PC-9 (cell line): Measurements from ENCODE around the gene ELF3.

Experiments
- EZH2 ChIP-seq: fragments of 200-600 bp; sonication (generic); IDR thresholded peaks from 2 replicates; pipeline ENCODE4 v1.8.0; 2017; ENCODE audit warnings: antibody characterized with exemption, low read depth
- TF ChIP-seq, protein P1 (sequence below): fragments of 200-600 bp; sonication (generic); conservative IDR thresholded peaks from 2 replicates; pipeline ENCODE4 v1.6.1; 2017; ENCODE audit warnings: mixed run types, antibody characterized with exemption, mild to moderate bottlenecking, moderate library complexity

GRCh38 chr1:202016811-202017748, 6.7 kb downstream of the ELF3 start:
- TF ChIP-seq, protein P1, sequence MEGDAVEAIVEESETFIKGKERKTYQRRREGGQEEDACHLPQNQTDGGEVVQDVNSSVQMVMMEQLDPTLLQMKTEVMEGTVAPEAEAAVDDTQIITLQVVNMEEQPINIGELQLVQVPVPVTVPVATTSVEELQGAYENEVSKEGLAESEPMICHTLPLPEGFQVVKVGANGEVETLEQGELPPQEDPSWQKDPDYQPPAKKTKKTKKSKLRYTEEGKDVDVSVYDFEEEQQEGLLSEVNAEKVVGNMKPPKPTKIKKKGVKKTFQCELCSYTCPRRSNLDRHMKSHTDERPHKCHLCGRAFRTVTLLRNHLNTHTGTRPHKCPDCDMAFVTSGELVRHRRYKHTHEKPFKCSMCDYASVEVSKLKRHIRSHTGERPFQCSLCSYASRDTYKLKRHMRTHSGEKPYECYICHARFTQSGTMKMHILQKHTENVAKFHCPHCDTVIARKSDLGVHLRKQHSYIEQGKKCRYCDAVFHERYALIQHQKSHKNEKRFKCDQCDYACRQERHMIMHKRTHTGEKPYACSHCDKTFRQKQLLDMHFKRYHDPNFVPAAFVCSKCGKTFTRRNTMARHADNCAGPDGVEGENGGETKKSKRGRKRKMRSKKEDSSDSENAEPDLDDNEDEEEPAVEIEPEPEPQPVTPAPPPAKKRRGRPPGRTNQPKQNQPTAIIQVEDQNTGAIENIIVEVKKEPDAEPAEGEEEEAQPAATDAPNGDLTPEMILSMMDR = no peak
- TF ChIP-seq EZH2 = no peak
